ENCODE results near the gene ITGAD.

Gene ITGAD

DNA sequence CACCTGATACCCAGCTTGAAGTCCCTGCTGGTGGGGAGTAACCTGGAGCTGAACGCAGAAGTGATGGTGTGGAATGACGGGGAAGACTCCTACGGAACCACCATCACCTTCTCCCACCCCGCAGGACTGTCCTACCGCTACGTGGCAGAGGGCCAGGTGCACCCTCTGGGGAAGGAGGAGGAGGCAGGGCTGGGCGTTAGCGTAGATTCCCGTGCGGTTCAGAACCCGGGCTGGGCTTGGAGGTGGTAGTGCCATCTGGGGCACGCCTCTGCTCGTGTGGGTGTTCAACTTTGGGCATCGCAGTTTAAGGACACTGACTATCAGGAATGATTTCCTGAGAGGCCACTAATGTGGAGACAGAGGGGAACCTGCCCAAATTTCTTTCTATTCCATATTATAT is 19.9 kb upstream of the ITGAD start:
- H3K9ac ChIP-seq (ENCODE audit: low read length): no peak overlapping the region

DNA sequence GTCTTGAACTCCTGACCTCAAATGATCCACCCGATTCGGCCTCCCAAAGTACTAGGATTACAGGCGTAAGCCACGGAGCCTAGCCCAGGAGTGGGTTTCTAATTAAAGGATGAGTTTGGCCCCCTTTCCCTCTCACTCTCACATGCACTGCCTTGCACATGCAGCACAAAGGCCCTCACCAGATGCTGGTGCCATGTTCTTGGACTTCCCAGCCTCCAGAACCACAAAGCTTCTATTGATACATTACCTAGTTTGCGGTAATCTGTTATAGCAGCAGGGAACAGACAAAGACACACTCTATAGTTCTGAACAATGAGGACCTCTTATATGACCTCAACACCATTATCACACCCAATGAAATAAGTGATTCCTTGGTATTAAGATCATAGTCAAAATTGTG is 17.9 kb upstream of the ITGAD start:
- Histone ChIP-seq H3K4me1 (ENCODE audit: low read length) (peaks cover 11% of the 10 kb centered on the region), H3K27ac (ENCODE audit: low read length) (no peak overlapping the region), H3K9ac (ENCODE audit: low read length) (no peak overlapping the region), H3K4me3 (ENCODE audit: low read length) (no peak overlapping the region), H3K4me2 (ENCODE audit: low read length) (no peak overlapping the region), H3K36me3 (replicated peaks; ENCODE audit: low read depth, low read length) (peaks cover 27% of the 10 kb centered on the region), H3K27me3 (ENCODE audit: low read depth, low read length) (no peaks in the 10 kb centered on the region), H3K9me3 (ENCODE audit: insufficient read depth, low read length) (0 out of 2 replicates have a peak, but pooled peaks cover 3% of the 10 kb centered on the region), H3K79me2 (ENCODE audit: low read length) (no peaks in the 10 kb centered on the region), H2AFZ (ENCODE audit: low read depth, low read length) (no peak overlapping the region), H4K20me1 (ENCODE audit: insufficient read depth, low read length) (no peaks in the 10 kb centered on the region)
- no peak for TF ChIP-seq EZH2phosphoT487 (IDR thresholded peaks at IDR 0.05; ENCODE audit: low read depth)
- TF ChIP-seq, protein P1, sequence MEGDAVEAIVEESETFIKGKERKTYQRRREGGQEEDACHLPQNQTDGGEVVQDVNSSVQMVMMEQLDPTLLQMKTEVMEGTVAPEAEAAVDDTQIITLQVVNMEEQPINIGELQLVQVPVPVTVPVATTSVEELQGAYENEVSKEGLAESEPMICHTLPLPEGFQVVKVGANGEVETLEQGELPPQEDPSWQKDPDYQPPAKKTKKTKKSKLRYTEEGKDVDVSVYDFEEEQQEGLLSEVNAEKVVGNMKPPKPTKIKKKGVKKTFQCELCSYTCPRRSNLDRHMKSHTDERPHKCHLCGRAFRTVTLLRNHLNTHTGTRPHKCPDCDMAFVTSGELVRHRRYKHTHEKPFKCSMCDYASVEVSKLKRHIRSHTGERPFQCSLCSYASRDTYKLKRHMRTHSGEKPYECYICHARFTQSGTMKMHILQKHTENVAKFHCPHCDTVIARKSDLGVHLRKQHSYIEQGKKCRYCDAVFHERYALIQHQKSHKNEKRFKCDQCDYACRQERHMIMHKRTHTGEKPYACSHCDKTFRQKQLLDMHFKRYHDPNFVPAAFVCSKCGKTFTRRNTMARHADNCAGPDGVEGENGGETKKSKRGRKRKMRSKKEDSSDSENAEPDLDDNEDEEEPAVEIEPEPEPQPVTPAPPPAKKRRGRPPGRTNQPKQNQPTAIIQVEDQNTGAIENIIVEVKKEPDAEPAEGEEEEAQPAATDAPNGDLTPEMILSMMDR (IDR thresholded peaks at IDR 0.05; ENCODE audit: low read depth, low read length): no peak

More for the DNA sequence above, 19.9 kb upstream of the ITGAD start:
- H3K27me3 ChIP-seq (ENCODE audit: low read depth, low read length): no peaks in the 10 kb centered on the region
- H3K79me2 ChIP-seq (ENCODE audit: low read length): no peaks in the 10 kb centered on the region
- TF ChIP-seq, protein P1 (IDR thresholded peaks at IDR 0.05; ENCODE audit: low read depth, low read length): no peak
- no peak for TF ChIP-seq EZH2phosphoT487 (IDR thresholded peaks at IDR 0.05; ENCODE audit: low read depth)
- 0 out of 2 replicates have a peak, but pooled peaks cover 3% of the 10 kb centered on the region for H3K9me3 ChIP-seq (ENCODE audit: insufficient read depth, low read length)
- H3K27ac ChIP-seq (ENCODE audit: low read length): no peak overlapping the region
- no peak overlapping the region for H3K4me2 ChIP-seq (ENCODE audit: low read length)
- H2AFZ ChIP-seq (ENCODE audit: low read depth, low read length): no peak overlapping the region
- peaks cover 11% of the 10 kb centered on the region for H3K4me1 ChIP-seq (ENCODE audit: low read length)
- H4K20me1 ChIP-seq (ENCODE audit: insufficient read depth, low read length): no peaks in the 10 kb centered on the region
- no peak overlapping the region for H3K4me3 ChIP-seq (ENCODE audit: low read length)
- peaks cover 27% of the 10 kb centered on the region for H3K36me3 ChIP-seq (replicated peaks; ENCODE audit: low read depth, low read length)

DNA sequence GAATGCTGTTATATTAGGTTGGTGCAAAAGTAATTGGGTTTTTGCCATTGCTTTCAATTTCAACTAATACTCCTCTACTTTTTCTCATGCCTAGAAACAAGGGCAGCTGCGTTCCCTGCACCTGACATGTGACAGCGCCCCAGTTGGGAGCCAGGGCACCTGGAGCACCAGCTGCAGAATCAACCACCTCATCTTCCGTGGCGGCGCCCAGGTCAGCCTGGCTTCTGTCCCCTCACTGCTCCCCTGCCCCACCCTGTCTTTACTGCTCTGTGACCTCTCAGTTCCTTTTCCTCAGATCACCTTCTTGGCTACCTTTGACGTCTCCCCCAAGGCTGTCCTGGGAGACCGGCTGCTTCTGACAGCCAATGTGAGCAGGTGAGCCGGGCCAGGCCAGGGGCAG is 16.4 kb upstream of the ITGAD start:
- no peak overlapping the region for H3K4me3 ChIP-seq (ENCODE audit: low read length)
- no peak overlapping the region for H3K27ac ChIP-seq (ENCODE audit: low read length)
- no peak overlapping the region for H3K9ac ChIP-seq (ENCODE audit: low read length)
- peaks cover 27% of the 10 kb centered on the region for H3K36me3 ChIP-seq (replicated peaks; ENCODE audit: low read depth, low read length)
- H3K4me2 ChIP-seq (ENCODE audit: low read length): no peak overlapping the region
- H3K27me3 ChIP-seq (ENCODE audit: low read depth, low read length): no peaks in the 10 kb centered on the region
- no peaks in the 10 kb centered on the region for H3K79me2 ChIP-seq (ENCODE audit: low read length)
- H3K4me1 ChIP-seq (ENCODE audit: low read length): peaks cover 11% of the 10 kb centered on the region
- TF ChIP-seq, protein P1 (IDR thresholded peaks at IDR 0.05; ENCODE audit: low read depth, low read length): no peak
- no peak for TF ChIP-seq EZH2phosphoT487 (IDR thresholded peaks at IDR 0.05; ENCODE audit: low read depth)
- no peaks in the 10 kb centered on the region for H4K20me1 ChIP-seq (ENCODE audit: insufficient read depth, low read length)
- 0 out of 2 replicates have a peak, but pooled peaks cover 3% of the 10 kb centered on the region for H3K9me3 ChIP-seq (ENCODE audit: insufficient read depth, low read length)
- H2AFZ ChIP-seq (ENCODE audit: low read depth, low read length): no peak overlapping the region

DNA sequence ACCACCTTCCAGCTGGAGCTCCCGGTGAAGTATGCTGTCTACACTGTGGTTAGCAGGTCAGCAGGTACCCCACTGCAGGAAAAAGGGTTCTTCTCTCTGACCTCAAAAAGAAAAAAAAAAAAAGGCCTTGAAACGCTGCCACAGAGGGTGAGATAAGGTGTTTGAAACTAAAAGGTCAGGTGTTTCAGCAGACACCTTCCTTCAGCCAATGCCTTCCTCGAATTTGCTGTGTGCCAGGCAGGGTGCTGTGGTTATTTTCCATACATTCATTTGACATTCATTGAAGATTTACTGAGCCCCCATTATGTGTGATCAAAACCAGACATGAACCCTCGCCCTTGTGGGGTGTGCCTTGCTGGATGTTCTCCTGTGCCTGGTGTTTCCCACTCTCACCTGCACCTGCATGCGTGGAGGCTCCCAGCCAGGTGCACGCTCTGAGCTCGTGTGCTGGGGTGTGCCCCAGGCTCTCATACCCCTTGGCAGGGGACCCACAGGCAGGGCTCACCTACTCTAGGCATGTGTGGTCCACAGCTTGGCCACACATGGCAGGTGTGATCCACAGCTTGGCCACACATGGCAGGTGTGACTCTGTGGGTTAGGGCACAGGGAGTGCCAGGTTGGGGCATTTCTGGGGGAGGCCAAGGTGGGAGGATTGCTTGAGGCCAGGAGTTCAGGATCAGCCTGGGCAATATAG is 15.8 kb upstream of the ITGAD start:
- H3K4me3 ChIP-seq (ENCODE audit: low read length): no peak overlapping the region
- peaks cover 1% of the 10 kb centered on the region; the same call in 1 of the 2 replicates for H4K20me1 ChIP-seq (ENCODE audit: insufficient read depth, low read length)
- H3K9ac ChIP-seq (ENCODE audit: low read length): no peak overlapping the region
- H3K27me3 ChIP-seq (ENCODE audit: low read depth, low read length): no peaks in the 10 kb centered on the region
- H3K36me3 ChIP-seq (replicated peaks; ENCODE audit: low read depth, low read length): peaks cover 27% of the 10 kb centered on the region
- H3K9me3 ChIP-seq (ENCODE audit: insufficient read depth, low read length): 0 out of 2 replicates have a peak, but pooled peaks cover 3% of the 10 kb centered on the region
- peaks cover 12% of the 10 kb centered on the region for H3K4me1 ChIP-seq (ENCODE audit: low read length)
- no peaks in the 10 kb centered on the region for H3K79me2 ChIP-seq (ENCODE audit: low read length)
- no peak for TF ChIP-seq EZH2phosphoT487 (IDR thresholded peaks at IDR 0.05; ENCODE audit: low read depth)
- TF ChIP-seq, protein P1 (IDR thresholded peaks at IDR 0.05; ENCODE audit: low read depth, low read length): no peak
- no peak overlapping the region for H2AFZ ChIP-seq (ENCODE audit: low read depth, low read length)
- no peak overlapping the region for H3K4me2 ChIP-seq (ENCODE audit: low read length)
- no peak overlapping the region for H3K27ac ChIP-seq (ENCODE audit: low read length)

Measured in OCI-LY3 (cell line).